ENCODE data around the gene AP5Z1.

- TF ChIP-seq CTCF (IDR thresholded peaks at IDR 0.05) (no peak), POLR2A (IDR thresholded peaks at IDR 0.05) (no peak)
These were observed 16.2 kb upstream of the AP5Z1 start for GRCh38 chr7:4759211-4759610.
